Epithelial cell of alveolus of lung (primary cell): ENCODE results near the gene EIF2S3. TPM values are rescaled to one million over a fixed set of nuclear protein-coding genes. Genes with fewer than 3 reads are reported as not detected.

Source experiments
- total RNA-seq: library from RNA; depleted of rRNA; stranded (reverse); fragments of >200 nt; gene quantifications from 2 replicates; pipeline ENCODE4 v1.2.1, GENCODE V29; 2015

The EIF2S3 gene
- 163 and 201 TPM in 2 replicates for total RNA-seq

GRCh38 chrX:24054182-24055042, at the start of gene EIF2S3:
Gene EIF2S3, plus strand, starts transcription at chrX:24054956. Its CDS starts 13 bp downstream, at chrX:24054969.

GRCh38 chrX:24027086-24027485, 27.7 kb upstream of the EIF2S3 start, which contains the start of gene KLHL15:
Gene KLHL15, minus strand, starts transcription at chrX:24027186. Its CDS starts 20,493 bp downstream, at chrX:24006693.

Other genes starting within 250 kb of the EIF2S3 start
- 7.9 and 15.5 TPM in 2 replicates for gene APOO, start 147.0 kb upstream of the EIF2S3 start, total RNA-seq
- under 0.01 TPM in 1 of 2 replicates, not detected in the other for gene CXorf58, start 146.9 kb upstream of the EIF2S3 start, total RNA-seq
- 4.3 and 9.5 TPM in 2 replicates for gene KLHL15, start 27.8 kb upstream of the EIF2S3 start, total RNA-seq
- gene ZFX, start 94.8 kb downstream of the EIF2S3 start, total RNA-seq: 14.1 and 35.5 TPM in 2 replicates